ENCODE data around the gene HDAC9.

HDAC9 gene

DNA sequence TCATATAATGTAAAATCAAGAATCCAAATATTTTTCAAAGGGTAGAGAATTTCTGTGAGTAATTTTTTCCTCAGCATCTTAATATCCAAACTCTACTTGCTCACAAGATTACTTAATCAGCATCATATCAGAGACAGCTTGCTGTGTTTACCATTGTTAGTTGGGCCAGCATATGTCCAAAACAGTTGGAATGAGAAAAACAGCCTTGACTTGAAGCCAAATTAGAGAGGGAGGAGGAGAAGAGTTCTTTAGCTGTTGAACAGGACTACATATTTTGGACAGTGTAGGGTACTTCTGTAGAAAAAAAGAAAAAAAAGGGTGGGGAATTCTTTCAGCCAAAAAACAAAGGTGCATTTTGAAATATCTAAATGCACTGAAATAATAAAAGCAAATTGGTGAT, 69.8 kb downstream of the HDAC9 start:
- TF ChIP-seq CTCF (IDR thresholded peaks at IDR 0.05; ENCODE audit: low read depth, low read length), result no peak

GRCh38 chr7:18566205-18566604, 70.7 kb downstream of the HDAC9 start:
- no peak for TF ChIP-seq CTCF (IDR thresholded peaks at IDR 0.05; ENCODE audit: low read depth, low read length)
- H3K4me3 ChIP-seq (ENCODE audit: low read depth, low read length), result no peak overlapping the region

More for the DNA sequence above, 69.8 kb downstream of the HDAC9 start:
- no peak overlapping the region for H3K4me3 ChIP-seq (ENCODE audit: low read depth, low read length)

GRCh38 chr7:18566829-18567228, 71.3 kb downstream of the HDAC9 start:
- TF ChIP-seq CTCF (IDR thresholded peaks at IDR 0.05; ENCODE audit: low read depth, low read length), result no peak
- H3K4me3 ChIP-seq (ENCODE audit: low read depth, low read length), result no peak overlapping the region

GRCh38 chr7:18570441-18570840, 74.9 kb downstream of the HDAC9 start:
- no peak for TF ChIP-seq CTCF (IDR thresholded peaks at IDR 0.05; ENCODE audit: low read depth, low read length)
- H3K4me3 ChIP-seq (ENCODE audit: low read depth, low read length), result no peak overlapping the region

DNA sequence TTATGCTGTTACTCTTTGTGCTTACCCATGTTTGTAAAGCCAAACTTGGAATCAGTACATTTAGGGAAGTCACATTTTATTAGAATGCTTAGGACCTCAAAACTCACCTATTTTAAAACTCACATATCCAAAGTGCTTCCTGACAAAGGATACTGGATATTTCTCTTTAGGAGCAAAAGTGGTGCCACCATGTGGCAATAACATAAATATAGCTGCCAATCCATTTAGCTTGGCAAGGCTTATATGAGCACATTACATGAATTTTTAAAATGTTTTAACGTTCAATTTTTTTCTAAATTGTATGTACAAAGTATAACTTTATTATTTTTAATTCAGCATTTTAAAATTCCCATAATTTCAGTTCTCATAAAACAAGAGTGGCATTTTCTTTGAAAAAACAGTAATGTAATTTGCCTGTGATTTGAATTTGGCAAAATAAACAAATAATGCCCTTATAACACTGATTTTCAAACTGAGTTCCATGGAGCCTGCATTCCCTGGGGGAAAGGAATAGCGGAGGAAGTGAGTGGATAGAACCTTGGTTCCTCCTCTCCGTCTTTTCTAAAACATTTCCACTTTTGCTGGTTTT, 75.4 kb downstream of the HDAC9 start:
- no peak overlapping the region for H3K4me3 ChIP-seq (ENCODE audit: low read depth, low read length)
- no peak for TF ChIP-seq CTCF (IDR thresholded peaks at IDR 0.05; ENCODE audit: low read depth, low read length)

- TF ChIP-seq CTCF (IDR thresholded peaks at IDR 0.05; ENCODE audit: low read depth, low read length), result no peak
- H3K4me3 ChIP-seq (ENCODE audit: low read depth, low read length), result no peak overlapping the region
Measured at GRCh38 chr7:18572154-18572553, 76.6 kb downstream of the HDAC9 start.

DNA sequence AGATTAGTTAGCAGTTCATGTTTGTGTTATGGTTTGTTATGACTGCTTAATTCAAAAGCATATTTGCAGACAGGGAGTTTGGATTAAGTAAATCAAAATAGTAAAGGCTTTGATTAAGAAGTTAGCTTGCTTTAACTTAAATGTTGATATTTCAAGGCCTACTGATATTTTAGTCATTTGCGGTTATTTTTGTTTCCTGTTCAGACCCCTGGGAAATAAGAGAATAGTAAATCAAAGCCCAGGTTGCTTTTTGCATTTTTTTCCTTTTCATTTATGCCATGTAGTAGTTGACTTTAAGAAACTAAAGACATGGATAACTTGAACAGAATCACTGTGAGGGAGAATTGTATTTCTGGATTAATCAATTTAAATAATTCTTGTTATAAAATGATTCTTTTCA, 77.3 kb downstream of the HDAC9 start:
- H3K4me3 ChIP-seq (ENCODE audit: low read depth, low read length), result no peak overlapping the region
- TF ChIP-seq CTCF (IDR thresholded peaks at IDR 0.05; ENCODE audit: low read depth, low read length), result no peak
